Bronchial epithelial cell (primary cell): Measurements from ENCODE around the gene SLC28A1. TPM values are rescaled to one million over a fixed set of nuclear protein-coding genes. Genes with fewer than 3 reads are reported as not detected.

Experiments used
- DNase-seq: peaks from one replicate; pipeline ENCODE4 v3.0.0-alpha.2; 2010; ENCODE audit warnings: low read depth
- FAIRE-seq: peaks from 2 replicates; lab custom pipeline; 2011; peaks lifted over from hg19 to GRCh38; lab: Jason Lieb, UNC
- H3K27me3 ChIP-seq: 2 replicates; pipeline ENCODE4 v1.5.1; 2011; ENCODE audit warnings: low read length; ENCODE audit not compliant: control insufficient read depth, insufficient read depth
- H3K36me3 ChIP-seq: 2 replicates; pipeline ENCODE4 v1.5.1; 2011; ENCODE audit warnings: low read length; ENCODE audit not compliant: control insufficient read depth, insufficient read depth
- H3K4me3 ChIP-seq: 2 replicates; pipeline ENCODE4 v1.5.1; 2011; ENCODE audit warnings: mild to moderate bottlenecking, low read depth, low read length, control low read depth
- CTCF ChIP-seq: IDR thresholded peaks from 2 replicates; pipeline ENCODE4 v1.5.1; 2011; ENCODE audit warnings: mild to moderate bottlenecking, moderate library complexity, low read length, control low read depth, inconsistent platforms; ENCODE audit not compliant: insufficient read depth, severe bottlenecking
- total RNA-seq: library from RNA; depleted of rRNA; stranded (reverse); fragments of >200 nt; gene quantifications from 2 replicates; pipeline ENCODE4 v1.2.1, GENCODE V29; 2014

SLC28A1 gene
- total RNA-seq, 1 donor from 2014 or later, result not detected

- Histone ChIP-seq H3K36me3 (no peaks in the 10 kb centered on the region), H3K4me3 (no peak overlapping the region), H3K27me3 (no peaks in the 10 kb centered on the region)
- DNase-seq (no peak), FAIRE-seq (no peak)
- no peak for TF ChIP-seq CTCF
Measured at GRCh38 chr15:84863565-84864443, 20.7 kb upstream of the SLC28A1 start.

DNA sequence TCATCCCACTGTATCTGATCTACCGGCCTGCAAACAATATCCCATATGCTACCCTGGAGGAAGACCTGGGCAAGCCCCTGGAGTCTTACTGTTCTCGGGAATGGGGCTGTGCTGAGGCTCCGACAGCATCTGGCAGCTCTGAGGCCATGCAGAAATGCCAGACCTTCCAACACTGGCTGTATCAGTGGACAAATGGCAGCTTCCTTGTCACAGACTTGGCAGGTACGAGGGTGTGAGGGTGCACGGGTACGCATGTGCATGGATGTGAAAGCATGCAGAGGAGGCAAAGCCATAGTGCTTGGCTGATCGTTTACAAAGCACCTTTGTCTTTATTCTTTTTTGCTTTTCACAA lies 20.0 kb upstream of the SLC28A1 start:
- no peaks in the 10 kb centered on the region for H3K36me3 ChIP-seq
- H3K4me3 ChIP-seq, result no peak overlapping the region
- FAIRE-seq (peak; percentile 60), DNase-seq (no peak)
- H3K27me3 ChIP-seq, result no peaks in the 10 kb centered on the region
- TF ChIP-seq CTCF, result no peak

DNA sequence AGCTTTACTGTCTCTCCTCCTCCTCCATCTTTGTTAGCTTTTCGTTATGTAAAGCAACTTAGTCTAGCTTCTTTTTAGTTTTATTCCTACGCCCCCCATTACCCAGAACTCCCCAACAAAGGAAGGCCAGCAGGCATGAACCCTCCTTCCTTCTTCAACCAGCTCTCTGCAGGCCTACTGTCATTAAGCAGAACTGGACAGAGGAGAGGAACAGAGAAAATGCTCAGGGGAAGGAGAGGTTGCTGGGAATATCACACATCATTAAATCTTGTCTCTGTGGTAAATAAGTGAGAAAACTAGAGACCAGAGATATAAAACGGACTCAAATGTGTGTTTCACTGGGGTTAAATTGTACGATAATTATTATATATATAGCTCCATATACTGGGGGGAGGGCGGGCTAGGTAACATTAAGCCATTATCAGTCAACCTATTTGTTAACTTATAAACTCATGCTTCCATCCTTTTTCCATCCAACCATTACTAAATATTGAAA lies 19.3 kb upstream of the SLC28A1 start:
- DNase-seq (no peak), FAIRE-seq (no peak)
- Histone ChIP-seq H3K27me3 (no peaks in the 10 kb centered on the region), H3K4me3 (no peak overlapping the region), H3K36me3 (no peaks in the 10 kb centered on the region)
- no peak for TF ChIP-seq CTCF

DNA sequence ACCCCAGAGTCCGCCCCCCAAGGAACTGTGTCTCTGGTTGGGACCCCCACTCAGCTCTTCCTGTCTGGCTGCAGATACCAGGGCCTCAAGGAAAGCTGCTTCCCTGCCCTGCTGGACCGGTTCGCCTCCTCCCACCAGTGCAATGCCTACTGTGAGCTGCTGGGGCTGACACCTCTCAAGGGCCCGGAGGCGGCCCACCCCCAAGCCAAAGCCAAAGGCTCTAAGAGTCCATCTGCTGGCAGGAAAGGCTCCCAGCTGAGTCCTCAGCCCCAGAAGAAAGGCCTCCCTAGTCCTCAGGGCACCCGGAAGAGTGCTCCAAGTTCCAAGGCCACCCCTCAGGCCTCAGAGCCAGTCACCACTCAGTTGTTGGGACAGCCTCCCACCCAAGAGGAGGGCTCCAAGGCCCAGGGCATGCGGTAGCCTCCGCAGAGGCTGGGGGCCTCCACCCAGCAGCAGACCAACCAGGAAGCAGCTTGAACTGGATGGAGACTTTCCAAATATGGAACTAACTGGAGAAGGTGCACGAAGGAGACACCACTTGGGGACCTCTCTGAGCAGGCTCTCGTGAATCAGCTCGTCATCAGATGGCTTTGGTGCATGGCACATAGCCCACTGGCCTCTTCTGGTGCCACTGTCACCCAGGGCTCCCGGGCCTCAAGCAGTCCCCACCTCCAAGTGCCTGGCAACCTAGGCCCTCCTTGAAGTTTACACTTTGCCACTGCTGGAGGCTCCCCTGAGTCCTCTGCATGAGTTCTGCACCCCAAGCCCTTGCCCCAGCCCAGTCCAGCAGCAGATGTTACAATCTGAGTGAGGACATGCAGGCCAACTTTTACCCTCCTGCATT lies 16.2 kb upstream of the SLC28A1 start:
- Histone ChIP-seq H3K4me3 (no peak overlapping the region), H3K36me3 (no peaks in the 10 kb centered on the region), H3K27me3 (no peaks in the 10 kb centered on the region)
- FAIRE-seq (no peak), DNase-seq (no peak)
- no peak for TF ChIP-seq CTCF

DNA sequence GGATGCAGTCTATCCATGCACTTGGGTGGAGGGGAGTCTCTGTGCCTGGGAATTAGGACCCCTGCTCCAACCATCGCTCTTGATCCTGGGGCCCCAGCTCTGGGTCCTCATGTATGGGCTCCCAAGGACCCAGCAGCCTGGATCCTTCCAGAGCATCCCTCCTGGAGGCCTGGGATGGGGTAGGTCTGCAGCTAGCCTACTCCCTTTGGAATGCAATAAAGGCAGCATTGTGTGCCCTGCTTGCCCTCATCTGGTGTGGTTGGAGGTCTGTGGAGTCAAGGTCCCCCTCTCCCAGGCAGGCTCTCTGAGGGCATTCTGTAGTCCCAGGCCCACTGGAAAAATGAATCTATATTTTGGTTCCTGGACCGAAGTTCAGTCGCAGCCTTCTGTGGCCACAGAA lies 15.0 kb upstream of the SLC28A1 start:
- no peaks in the 10 kb centered on the region for H3K36me3 ChIP-seq
- no peak overlapping the region for H3K4me3 ChIP-seq
- no peak for TF ChIP-seq CTCF
- DNase-seq, result no peak
- H3K27me3 ChIP-seq, result no peaks in the 10 kb centered on the region
- no peak for FAIRE-seq
